ENCODE data around the gene FOXA3.

GRCh38 chr19:45879055-45879454 lies 14.9 kb downstream of the FOXA3 start:
- no peak for TF ChIP-seq CTCF (IDR thresholded peaks at IDR 0.05)
- TF ChIP-seq EZH2 (IDR thresholded peaks at IDR 0.05): no peak
- no peak for TF ChIP-seq EZH2phosphoT487 (IDR thresholded peaks at IDR 0.05)

All from neural progenitor cell (in vitro differentiated cells).